Lower leg skin (tissue), 4 donors: Measurements from ENCODE around the gene COA8. TPM values are rescaled to one million over a fixed set of nuclear protein-coding genes. Genes with fewer than 3 reads are reported as not detected.
A peak's percentile ranks its signal among the peaks of the same experiment; 100 is the strongest.
"Not testable (repeated sequence)": the region's sequence is repeated elsewhere in the genome, so short reads cannot be mapped to it uniquely, and the experiment has no call there.

ENCODE experiments used
- DNase-seq, 2 donors: peaks; one replicate each; pipeline ENCODE4 v3.0.0-alpha.2; 2019; ENCODE audit warnings: low spot score in 2 of 2
- H3K4me3 ChIP-seq: fragments of 200-600 bp; sonication (generic); 2 replicates; pipeline ENCODE4 v1.5.1; 2017; ENCODE audit warnings: mild to moderate bottlenecking, low read depth; ENCODE audit not compliant: poor library complexity, severe bottlenecking
- POLR2A ChIP-seq, 2 donors: fragments of 450-650 bp; IDR thresholded peaks; one replicate each; pipeline ENCODE4 v1.6.1; 2016 to 2017; ENCODE audit warnings: antibody characterized with exemption in 2 of 2, mild to moderate bottlenecking in 1 of 2, moderate library complexity in 1 of 2
- WGBS, 2 donors: methylation state at CpG; one replicate each; pipeline ENCODE4 v1.1.5; 2018; 5-methylcytosine and 5-hydroxymethylcytosine counted together
- intact Hi-C: fragments of 100-400 bp; cut with DNase I; formaldehyde crosslinking; loops from one replicate; pipeline ENCODE4 v1.15.0; 2023; ENCODE audit warnings: low total_unique reads
- total RNA-seq, 4 donors: library from RNA; depleted of rRNA; stranded (reverse); fragments of >200 nt; gene quantifications; one replicate each; pipeline ENCODE4 v1.1.0, GENCODE V29; 2016
- TF ChIP-seq, protein P1 (sequence below), 3 donors: fragments of 450-650 bp; IDR thresholded peaks; one replicate each; pipeline ENCODE4 v1.5.1; 2016; ENCODE audit warnings: antibody characterized with exemption in 3 of 3, mild to moderate bottlenecking in 3 of 3, moderate library complexity in 2 of 3

The COA8 gene
- total RNA-seq, 4 donors from 2014 or later, result 21.0 to 32.9 (median 30.0) TPM

DNA sequence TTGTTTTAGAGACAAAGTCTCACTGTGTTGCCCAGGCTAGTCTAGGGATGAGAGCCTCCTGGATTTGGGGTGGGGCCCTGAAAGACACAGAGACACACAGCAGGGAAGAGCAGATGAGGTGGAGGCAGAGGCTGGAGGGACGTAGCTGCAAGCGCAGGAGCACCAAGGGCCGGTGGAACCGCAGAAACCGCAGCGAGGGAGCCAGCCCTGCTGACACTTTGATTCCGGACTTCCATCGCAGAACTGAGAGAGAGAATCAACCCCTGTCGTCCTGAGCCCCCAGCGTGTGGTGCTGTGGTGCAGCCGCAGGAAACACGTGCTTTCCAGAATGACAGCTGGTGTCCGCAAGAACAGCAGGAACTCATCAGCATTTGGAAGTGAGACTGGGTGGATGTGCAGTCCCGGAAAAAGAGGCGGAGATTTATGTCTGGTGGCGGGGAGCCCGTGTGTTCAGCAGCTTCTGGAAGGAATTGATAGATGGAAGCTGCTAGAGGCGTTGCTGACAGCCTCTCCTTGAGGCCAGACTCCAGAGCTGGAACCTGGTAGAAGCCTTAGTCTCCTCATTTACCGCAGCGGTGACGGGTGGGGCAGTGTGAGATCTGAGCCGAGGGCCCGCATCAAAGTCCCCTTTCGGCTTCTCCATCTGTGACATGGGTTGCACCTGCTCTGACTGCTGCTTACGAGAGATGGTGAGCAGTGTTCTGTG, 44.4 kb downstream of the COA8 start:
- WGBS, 2 donors, result 2% methylated on average over 19 to 25 of the region's 25 CpGs
- intact Hi-C loops, result no loop called here
- no peak for TF ChIP-seq POLR2A (IDR thresholded peaks at IDR 0.05)
- no peak overlapping the region for H3K4me3 ChIP-seq
- DNase-seq, result peak; percentile 82 to 94

DNA sequence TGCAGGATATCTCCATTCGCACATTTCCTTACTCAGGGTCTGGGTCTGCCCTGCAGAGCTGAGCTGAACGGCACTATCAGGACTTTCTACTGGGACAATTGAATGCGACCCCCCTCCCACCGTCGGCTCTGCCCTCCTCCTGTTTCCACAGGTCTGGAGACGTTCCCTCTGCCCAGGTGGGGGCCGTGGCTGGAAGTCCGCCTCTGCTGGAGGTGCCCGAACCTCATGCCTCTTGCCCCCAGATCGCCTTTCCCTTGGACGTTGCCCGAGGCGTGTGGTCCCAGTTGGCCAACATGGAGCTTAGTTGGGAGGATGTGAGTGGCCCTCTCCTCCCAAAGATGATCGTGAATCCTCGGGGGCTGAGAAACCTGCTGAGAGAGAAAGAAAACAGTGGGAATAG, 45.1 kb downstream of the COA8 start:
- no peak overlapping the region for H3K4me3 ChIP-seq
- intact Hi-C loops, result no loop called here
- no peak for DNase-seq
- WGBS, 2 donors, result 39 to 43% methylated on average over 15 of the region's 15 CpGs
- TF ChIP-seq, protein P1, sequence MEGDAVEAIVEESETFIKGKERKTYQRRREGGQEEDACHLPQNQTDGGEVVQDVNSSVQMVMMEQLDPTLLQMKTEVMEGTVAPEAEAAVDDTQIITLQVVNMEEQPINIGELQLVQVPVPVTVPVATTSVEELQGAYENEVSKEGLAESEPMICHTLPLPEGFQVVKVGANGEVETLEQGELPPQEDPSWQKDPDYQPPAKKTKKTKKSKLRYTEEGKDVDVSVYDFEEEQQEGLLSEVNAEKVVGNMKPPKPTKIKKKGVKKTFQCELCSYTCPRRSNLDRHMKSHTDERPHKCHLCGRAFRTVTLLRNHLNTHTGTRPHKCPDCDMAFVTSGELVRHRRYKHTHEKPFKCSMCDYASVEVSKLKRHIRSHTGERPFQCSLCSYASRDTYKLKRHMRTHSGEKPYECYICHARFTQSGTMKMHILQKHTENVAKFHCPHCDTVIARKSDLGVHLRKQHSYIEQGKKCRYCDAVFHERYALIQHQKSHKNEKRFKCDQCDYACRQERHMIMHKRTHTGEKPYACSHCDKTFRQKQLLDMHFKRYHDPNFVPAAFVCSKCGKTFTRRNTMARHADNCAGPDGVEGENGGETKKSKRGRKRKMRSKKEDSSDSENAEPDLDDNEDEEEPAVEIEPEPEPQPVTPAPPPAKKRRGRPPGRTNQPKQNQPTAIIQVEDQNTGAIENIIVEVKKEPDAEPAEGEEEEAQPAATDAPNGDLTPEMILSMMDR (IDR thresholded peaks at IDR 0.05), result no peak
- no peak for TF ChIP-seq POLR2A (IDR thresholded peaks at IDR 0.05)

DNA sequence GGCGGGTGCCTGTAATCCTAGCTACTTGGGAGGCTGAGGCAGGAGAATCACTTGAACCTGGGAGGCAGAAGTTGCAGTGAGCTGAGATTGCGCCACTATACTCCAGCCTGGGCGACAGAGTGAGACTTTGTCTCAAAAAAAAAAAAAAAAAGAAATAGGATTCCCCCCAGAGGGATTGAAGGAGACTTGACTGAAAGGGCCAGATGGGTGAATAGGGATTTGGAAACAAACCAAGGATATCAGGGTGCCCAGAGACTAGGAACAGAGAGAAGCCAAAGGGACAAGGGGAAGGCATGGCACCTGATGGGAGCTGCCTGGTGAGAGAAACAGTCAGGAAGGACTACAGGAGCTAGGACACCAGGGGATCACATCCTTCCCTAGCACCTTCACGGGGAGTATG, 46.3 kb downstream of the COA8 start:
- DNase-seq, H3K4me3 ChIP-seq, intact Hi-C loops: not testable (repeated sequence)
- WGBS, 2 donors, result 97 to 99% methylated on average over 4 of the region's 4 CpGs

- intact Hi-C loops, result no loop called here
- no peak for DNase-seq
- H3K4me3 ChIP-seq, result no peak overlapping the region
- TF ChIP-seq, protein P1 (IDR thresholded peaks at IDR 0.05), result no peak
- no peak for TF ChIP-seq POLR2A (IDR thresholded peaks at IDR 0.05)
- WGBS, 2 donors, result 98% methylated on average over 2 of the region's 2 CpGs
Measured at GRCh38 chr14:103611215-103611614, 48.5 kb downstream of the COA8 start.

DNA sequence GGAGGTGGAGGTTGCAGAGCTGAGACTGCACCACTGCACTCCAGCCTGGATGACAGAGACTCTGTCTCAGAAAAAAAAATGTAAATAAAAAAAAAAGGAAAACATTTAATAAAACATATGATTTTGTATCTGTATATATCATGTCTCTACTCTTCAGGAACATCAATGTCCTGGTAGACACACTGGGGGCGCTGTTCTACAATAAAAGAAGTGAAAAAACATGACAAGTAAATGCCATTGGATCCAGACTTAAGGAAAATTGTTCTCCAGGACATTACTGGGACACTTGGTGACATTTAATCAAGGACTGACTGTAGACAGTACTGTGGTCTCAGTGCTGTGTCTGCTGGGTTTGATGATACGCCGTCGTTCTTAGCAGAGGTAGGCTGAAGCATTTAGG, 50.8 kb downstream of the COA8 start:
- 90 to 99% methylated on average over 4 of the region's 4 CpGs for WGBS, 2 donors
- intact Hi-C loops, result no loop called here
- no peak for DNase-seq
- H3K4me3 ChIP-seq, result no peak overlapping the region
- TF ChIP-seq, protein P1 (IDR thresholded peaks at IDR 0.05), result no peak
- no peak for TF ChIP-seq POLR2A (IDR thresholded peaks at IDR 0.05)

DNA sequence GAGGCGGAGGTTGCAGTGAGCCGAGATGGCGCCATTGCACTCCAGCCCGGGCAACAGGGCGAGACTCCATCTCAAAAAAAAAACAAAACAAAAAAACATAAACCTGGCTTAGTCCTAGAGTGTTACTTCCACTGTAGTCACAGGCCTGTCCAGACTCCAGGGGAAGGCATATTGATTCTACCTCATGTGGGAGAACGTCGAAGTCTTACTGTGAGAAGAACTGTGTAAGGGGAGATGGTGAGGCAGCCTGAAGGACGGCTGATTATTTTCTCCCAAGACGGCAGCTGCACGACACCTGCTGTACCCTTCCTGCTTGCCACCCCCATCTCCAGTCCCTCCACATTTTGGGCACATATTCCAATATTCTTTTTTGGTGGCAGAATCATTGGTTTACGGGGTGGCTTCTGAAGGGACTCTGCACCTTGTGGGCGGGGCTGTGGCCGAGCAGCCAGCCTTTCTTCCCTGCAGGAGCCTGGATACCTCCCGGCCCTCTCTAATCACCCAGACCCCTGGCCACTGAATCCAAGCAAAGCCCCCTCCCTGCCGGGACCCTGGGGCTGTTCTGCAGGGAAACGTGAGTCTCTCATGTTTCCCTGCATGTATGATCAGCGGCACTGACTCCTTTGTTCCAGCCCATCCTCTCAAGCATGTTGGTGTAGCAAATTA, 54.0 kb downstream of the COA8 start:
- DNase-seq, result no peak
- intact Hi-C loops, result no loop called here
- H3K4me3 ChIP-seq, result no peak overlapping the region
- WGBS, 2 donors, result 86 to 87% methylated on average over 17 of the region's 17 CpGs
- TF ChIP-seq, protein P1 (IDR thresholded peaks at IDR 0.05), result no peak
- TF ChIP-seq POLR2A (IDR thresholded peaks at IDR 0.05), result no peak
